ENCODE results near the gene PRSS53.

The PRSS53 gene

DNA sequence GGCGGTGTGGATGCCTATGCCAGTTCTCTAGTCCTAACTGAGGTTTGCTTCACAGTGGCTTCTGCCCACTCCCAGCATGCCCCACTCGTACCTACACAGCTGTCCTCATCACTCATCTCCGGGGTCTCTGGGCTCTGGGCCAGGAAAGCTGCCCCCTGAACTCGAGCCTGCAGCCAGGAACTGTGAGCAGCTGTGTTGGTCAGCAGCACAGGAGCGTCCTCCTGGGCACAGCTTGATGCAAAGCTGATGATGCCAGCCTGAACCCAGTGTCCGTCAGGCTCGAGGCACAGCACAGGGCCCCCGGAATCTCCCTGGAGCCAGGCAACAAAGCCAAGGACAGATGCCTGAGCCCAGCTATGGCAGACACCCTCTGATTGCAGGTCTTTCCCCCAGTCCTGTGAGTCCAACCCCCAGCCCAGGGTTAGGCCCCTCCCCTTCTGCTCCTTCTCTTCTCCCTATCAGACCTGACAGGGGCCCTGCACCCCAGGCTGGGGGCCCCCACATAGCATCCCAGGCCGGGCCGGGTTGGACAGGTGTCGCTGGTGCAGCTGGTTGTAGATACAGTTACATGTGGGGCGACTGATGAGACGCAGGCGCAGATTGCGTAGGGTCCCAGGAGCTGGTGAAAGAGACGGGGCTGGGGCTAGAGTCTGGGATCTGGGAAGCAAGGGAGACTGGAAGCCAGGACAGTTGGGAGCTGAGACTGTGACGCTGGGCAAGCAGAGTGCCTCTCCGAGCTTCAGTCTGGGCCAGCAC, 2.7 kb downstream of the PRSS53 start:
- Histone ChIP-seq H2BK15ac (replicated peaks; ENCODE audit: low read depth) (no peak overlapping the region), H4K8ac (ENCODE audit: low read depth, low read length) (no peak overlapping the region), H3K4ac (ENCODE audit: low read depth, low read length) (no peak overlapping the region), H3K56ac (ENCODE audit: low read length) (no peak overlapping the region), H3K27me3 (ENCODE audit: insufficient read depth, low read length, poor library complexity) (no peaks in the 10 kb centered on the region), H3K36me3 (ENCODE audit: control insufficient read depth, insufficient read depth, low read length) (peaks cover 6% of the 10 kb centered on the region), H3K79me2 (ENCODE audit: control insufficient read depth, insufficient read depth, low read length) (no peaks in the 10 kb centered on the region), H3K27ac (ENCODE audit: low read depth, low read length) (no peak overlapping the region), H3K9ac (ENCODE audit: low read length) (no peak overlapping the region), H2BK5ac (ENCODE audit: low read length) (no peak overlapping the region), H3K4me3 (ENCODE audit: low read length) (no peak overlapping the region), H3K18ac (ENCODE audit: low read length) (no peak overlapping the region), H2AK5ac (ENCODE audit: low read length) (no peak overlapping the region), H3K4me1 (ENCODE audit: control insufficient read depth, low read depth, low read length) (no peaks in the 10 kb centered on the region), H3K4me2 (ENCODE audit: low read length) (no peak overlapping the region), H3K79me1 (ENCODE audit: low read length) (no peaks in the 10 kb centered on the region), H4K5ac (ENCODE audit: low read length) (no peak overlapping the region), H2BK120ac (ENCODE audit: low read depth, low read length) (no peak overlapping the region), H3K23ac (ENCODE audit: low read length) (no peak overlapping the region)
- DNase-seq: no peak
- no CpG with 5 or more reads among the region's 18 CpGs for WGBS (ENCODE audit: extremely low coverage, insufficient coverage, low lambda C conversion rate)

DNA sequence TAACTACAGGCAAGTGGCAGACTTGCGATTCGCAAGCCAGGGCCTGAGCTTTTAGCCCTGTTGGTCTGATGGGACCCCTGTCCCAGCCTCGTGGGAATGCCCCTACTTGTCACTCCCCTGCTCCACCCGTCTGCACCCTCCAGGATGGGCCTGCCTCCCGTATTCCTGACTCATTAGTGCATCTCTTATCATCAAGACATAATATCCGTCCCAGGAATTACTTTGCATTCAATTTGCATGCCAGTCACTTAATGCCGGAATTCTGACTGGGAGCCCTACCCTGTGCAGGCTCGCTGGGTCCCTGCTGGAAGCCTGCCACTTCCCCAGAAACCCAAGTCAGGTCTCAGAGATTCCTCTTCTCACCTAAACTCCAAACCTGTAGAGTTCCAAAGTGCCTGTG, 3.3 kb downstream of the PRSS53 start:
- Histone ChIP-seq H2BK5ac (ENCODE audit: low read length) (no peak overlapping the region), H3K27me3 (ENCODE audit: insufficient read depth, low read length, poor library complexity) (no peaks in the 10 kb centered on the region), H3K9ac (ENCODE audit: low read length) (no peak overlapping the region), H3K27ac (ENCODE audit: low read depth, low read length) (no peak overlapping the region), H3K18ac (ENCODE audit: low read length) (no peak overlapping the region), H3K79me2 (ENCODE audit: control insufficient read depth, insufficient read depth, low read length) (no peaks in the 10 kb centered on the region), H3K4me2 (ENCODE audit: low read length) (no peak overlapping the region), H3K4me3 (ENCODE audit: low read length) (no peak overlapping the region), H3K4ac (ENCODE audit: low read depth, low read length) (no peak overlapping the region), H3K23ac (ENCODE audit: low read length) (no peak overlapping the region), H2AK5ac (ENCODE audit: low read length) (no peak overlapping the region), H3K79me1 (ENCODE audit: low read length) (peaks cover 2% of the 10 kb centered on the region), H3K4me1 (ENCODE audit: control insufficient read depth, low read depth, low read length) (no peaks in the 10 kb centered on the region), H4K5ac (ENCODE audit: low read length) (no peak overlapping the region), H4K8ac (ENCODE audit: low read depth, low read length) (no peak overlapping the region), H3K36me3 (ENCODE audit: control insufficient read depth, insufficient read depth, low read length) (no peaks in the 10 kb centered on the region), H2BK120ac (ENCODE audit: low read depth, low read length) (no peak overlapping the region), H3K56ac (ENCODE audit: low read length) (no peak overlapping the region), H2BK15ac (replicated peaks; ENCODE audit: low read depth) (no peak overlapping the region)
- DNase-seq: no peak
- no CpG with 5 or more reads among the region's 8 CpGs for WGBS (ENCODE audit: extremely low coverage, insufficient coverage, low lambda C conversion rate)

- DNase-seq: no peak
- Histone ChIP-seq H3K9ac (ENCODE audit: low read length) (no peak overlapping the region), H3K27ac (ENCODE audit: low read depth, low read length) (no peak overlapping the region), H3K23ac (ENCODE audit: low read length) (no peak overlapping the region), H3K36me3 (ENCODE audit: control insufficient read depth, insufficient read depth, low read length) (no peaks in the 10 kb centered on the region), H4K5ac (ENCODE audit: low read length) (no peak overlapping the region), H2BK5ac (ENCODE audit: low read length) (no peak overlapping the region), H3K4me3 (ENCODE audit: low read length) (no peak overlapping the region), H4K8ac (ENCODE audit: low read depth, low read length) (no peak overlapping the region), H3K4me2 (ENCODE audit: low read length) (no peak overlapping the region), H3K27me3 (ENCODE audit: insufficient read depth, low read length, poor library complexity) (no peaks in the 10 kb centered on the region), H2BK120ac (ENCODE audit: low read depth, low read length) (no peak overlapping the region), H3K79me2 (ENCODE audit: control insufficient read depth, insufficient read depth, low read length) (no peaks in the 10 kb centered on the region), H3K56ac (ENCODE audit: low read length) (no peak overlapping the region), H3K4ac (ENCODE audit: low read depth, low read length) (no peak overlapping the region), H3K4me1 (ENCODE audit: control insufficient read depth, low read depth, low read length) (no peaks in the 10 kb centered on the region), H3K79me1 (ENCODE audit: low read length) (peaks cover 2% of the 10 kb centered on the region), H2BK15ac (replicated peaks; ENCODE audit: low read depth) (no peak overlapping the region), H2AK5ac (ENCODE audit: low read length) (no peak overlapping the region), H3K18ac (ENCODE audit: low read length) (no peak overlapping the region)
- no CpG with 5 or more reads among the region's 16 CpGs for WGBS (ENCODE audit: extremely low coverage, insufficient coverage, low lambda C conversion rate)
Observed at GRCh38 chr16:31084584-31085302, 4.0 kb downstream of the PRSS53 start.

DNA sequence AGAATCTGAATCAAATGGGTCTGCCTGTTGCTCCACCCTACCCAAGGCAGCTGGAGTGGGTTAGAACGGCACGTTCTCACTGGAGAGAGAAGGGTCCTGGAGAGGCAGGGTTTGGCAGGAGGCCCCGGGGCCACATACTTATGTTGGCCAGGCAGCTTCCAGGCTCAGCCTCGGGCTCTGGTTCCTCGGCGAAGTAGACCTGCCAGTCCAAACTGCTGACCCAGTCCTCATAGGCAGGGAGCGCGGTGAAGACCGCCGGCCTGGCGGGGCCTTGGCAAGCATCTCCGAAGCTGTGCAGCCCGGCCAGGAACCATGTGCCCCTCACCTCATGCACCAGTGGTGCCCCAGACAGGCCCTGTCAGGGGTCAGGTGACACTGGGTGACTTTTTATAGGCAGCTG, 4.8 kb downstream of the PRSS53 start:
- Histone ChIP-seq H3K4ac (ENCODE audit: low read depth, low read length) (no peak overlapping the region), H4K8ac (ENCODE audit: low read depth, low read length) (no peak overlapping the region), H3K9ac (ENCODE audit: low read length) (no peak overlapping the region), H3K4me3 (ENCODE audit: low read length) (no peak overlapping the region), H3K79me1 (ENCODE audit: low read length) (peaks cover 2% of the 10 kb centered on the region), H3K27ac (ENCODE audit: low read depth, low read length) (no peak overlapping the region), H2AK5ac (ENCODE audit: low read length) (no peak overlapping the region), H3K56ac (ENCODE audit: low read length) (no peak overlapping the region), H3K4me1 (ENCODE audit: control insufficient read depth, low read depth, low read length) (no peaks in the 10 kb centered on the region), H2BK5ac (ENCODE audit: low read length) (no peak overlapping the region), H3K4me2 (ENCODE audit: low read length) (no peak overlapping the region), H3K79me2 (ENCODE audit: control insufficient read depth, insufficient read depth, low read length) (no peaks in the 10 kb centered on the region), H2BK120ac (ENCODE audit: low read depth, low read length) (no peak overlapping the region), H2BK15ac (replicated peaks; ENCODE audit: low read depth) (no peak overlapping the region), H3K23ac (ENCODE audit: low read length) (no peak overlapping the region), H3K36me3 (ENCODE audit: control insufficient read depth, insufficient read depth, low read length) (no peaks in the 10 kb centered on the region), H4K5ac (ENCODE audit: low read length) (no peak overlapping the region), H3K18ac (ENCODE audit: low read length) (no peak overlapping the region), H3K27me3 (ENCODE audit: insufficient read depth, low read length, poor library complexity) (no peaks in the 10 kb centered on the region)
- DNase-seq: no peak
- WGBS (ENCODE audit: extremely low coverage, insufficient coverage, low lambda C conversion rate): no CpG with 5 or more reads among the region's 13 CpGs

GRCh38 chr16:31083556-31083955, 5.2 kb downstream of the PRSS53 start:
- H3K56ac ChIP-seq (ENCODE audit: low read length): no peak overlapping the region
- H3K27me3 ChIP-seq (ENCODE audit: insufficient read depth, low read length, poor library complexity): no peaks in the 10 kb centered on the region
- H3K4me3 ChIP-seq (ENCODE audit: low read length): no peak overlapping the region
- H4K8ac ChIP-seq (ENCODE audit: low read depth, low read length): no peak overlapping the region
- WGBS (ENCODE audit: extremely low coverage, insufficient coverage, low lambda C conversion rate): no CpG with 5 or more reads among the region's 5 CpGs
- H2AK5ac ChIP-seq (ENCODE audit: low read length): no peak overlapping the region
- no peaks in the 10 kb centered on the region for H3K79me2 ChIP-seq (ENCODE audit: control insufficient read depth, insufficient read depth, low read length)
- DNase-seq: peak; percentile 33
- no peak overlapping the region for H4K5ac ChIP-seq (ENCODE audit: low read length)
- H3K18ac ChIP-seq (ENCODE audit: low read length): no peak overlapping the region
- H3K9ac ChIP-seq (ENCODE audit: low read length): no peak overlapping the region
- H2BK5ac ChIP-seq (ENCODE audit: low read length): no peak overlapping the region
- no peaks in the 10 kb centered on the region for H3K4me1 ChIP-seq (ENCODE audit: control insufficient read depth, low read depth, low read length)
- H3K36me3 ChIP-seq (ENCODE audit: control insufficient read depth, insufficient read depth, low read length): no peaks in the 10 kb centered on the region
- no peak overlapping the region for H2BK120ac ChIP-seq (ENCODE audit: low read depth, low read length)
- H3K4ac ChIP-seq (ENCODE audit: low read depth, low read length): no peak overlapping the region
- no peak overlapping the region for H3K4me2 ChIP-seq (ENCODE audit: low read length)
- H3K79me1 ChIP-seq (ENCODE audit: low read length): peaks cover 2% of the 10 kb centered on the region
- no peak overlapping the region for H2BK15ac ChIP-seq (replicated peaks; ENCODE audit: low read depth)
- H3K23ac ChIP-seq (ENCODE audit: low read length): no peak overlapping the region
- no peak overlapping the region for H3K27ac ChIP-seq (ENCODE audit: low read depth, low read length)

All from mesendoderm (in vitro differentiated cells).